Measurements from ENCODE around the gene FRAT2. TPM values are rescaled to one million over a fixed set of nuclear protein-coding genes. Genes with fewer than 3 reads are reported as not detected.

The FRAT2 gene
- polyA plus RNA-seq, 3 donors = 29.4 to 62.4 (median 37.9) TPM

- Histone ChIP-seq H4K20me1 (ENCODE audit: insufficient read depth, low read length) (no peaks in the 10 kb centered on the region), H3K4me1 (ENCODE audit: control insufficient read depth in 1 of 2, insufficient read depth in 2 of 2, low read length in 2 of 2) (peaks cover 17 to 18% of the 10 kb centered on the region in 2 donors), H3K9ac (ENCODE audit: insufficient read depth, low read length, poor library complexity, severe bottlenecking) (no peak overlapping the region), H2AFZ (ENCODE audit: insufficient read depth, low read depth, low read length, poor library complexity, severe bottlenecking) (no peak overlapping the region), H3K27ac (ENCODE audit: low read depth in 1 of 2, low read length in 2 of 2) (peak overlapping the region in 1 of 2 donors; percentile 6), H3K36me3 (replicated peaks in 1 of 2; ENCODE audit: control insufficient read depth in 1 of 2, insufficient read depth in 2 of 2, low read length in 2 of 2) (no peaks in the 10 kb centered on the region), H3K27me3 (ENCODE audit: control insufficient read depth in 2 of 2, insufficient read depth in 2 of 2, low read length in 2 of 2) (no peaks in the 10 kb centered on the region), H3K4me3 (replicated peaks in 1 of 3; ENCODE audit: low read depth in 2 of 3, low read length in 3 of 3) (no peak overlapping the region), H3K4me2 (replicated peaks; ENCODE audit: extremely low read depth, low read length, poor library complexity, severe bottlenecking) (no peak overlapping the region), H3K79me2 (ENCODE audit: insufficient read depth, low read length) (no peaks in the 10 kb centered on the region), H3K9me3 (replicated peaks in 1 of 2; ENCODE audit: control insufficient read depth in 1 of 2, insufficient read depth in 1 of 2, low read length in 2 of 2) (no peaks in the 10 kb centered on the region)
- WGBS (ENCODE audit: insufficient coverage) = no CpG with 5 or more reads among the region's 1 CpG
- DNase-seq = peak in 1 of 3 donors; percentile 9
- Mint-ChIP-seq H3K27ac (peak overlapping the region; percentile 1 to 84 (median 65)), H3K4me3 (no peak overlapping the region), H3K9me3 (peaks cover 0 to 4% (median 0%) of the 10 kb centered on the region in 7 donors), H3K4me1 (peaks cover 22% of the 10 kb centered on the region), H3K36me3 (peaks cover 0 to 3% of the 10 kb centered on the region in 2 donors), H3K27me3 (ENCODE audit: low read depth in 3 of 3) (no peaks in the 10 kb centered on the region)
- intact Hi-C loops (cut with micrococcal nuclease) = no loop called here
- no peak for TF ChIP-seq CTCF (IDR thresholded peaks at IDR 0.05)
These were observed 27.1 kb downstream of the FRAT2 start for GRCh38 chr10:97307441-97307840.

DNA sequence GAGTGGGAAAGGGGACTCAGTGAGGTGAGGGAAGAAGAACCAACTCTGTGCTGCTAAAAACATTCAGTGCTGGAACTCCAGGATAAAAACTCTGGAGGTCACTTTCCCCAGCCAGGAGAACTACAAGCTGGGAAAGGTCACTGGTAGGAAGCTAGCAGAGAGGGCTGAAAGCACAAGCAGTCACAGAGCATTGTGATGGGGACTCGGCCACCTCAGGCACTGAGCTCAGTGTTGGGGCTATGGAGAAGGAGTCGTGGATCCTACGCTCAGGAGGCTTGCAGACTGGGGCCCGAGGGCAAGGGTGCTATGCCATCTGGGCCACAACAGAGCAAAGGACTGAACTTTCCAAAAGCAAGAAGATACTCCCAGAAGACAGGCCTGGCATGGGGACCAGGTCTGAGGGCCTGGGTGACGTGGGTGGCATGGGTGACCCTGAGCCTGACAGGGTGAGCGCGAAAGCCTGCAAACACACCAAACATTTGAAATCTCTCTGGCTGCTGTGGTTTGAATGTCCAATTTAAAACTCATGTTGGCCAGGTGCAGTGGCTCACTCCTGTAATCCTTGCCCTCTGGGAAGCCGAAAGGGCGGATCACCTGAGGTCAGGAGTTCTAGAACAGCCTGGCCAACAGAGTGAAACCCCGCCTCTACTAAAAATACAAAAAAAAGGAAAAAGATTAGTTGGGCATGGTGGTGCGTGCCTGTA lies 32.3 kb downstream of the FRAT2 start:
- Histone ChIP-seq H3K27ac (ENCODE audit: low read depth in 1 of 2, low read length in 2 of 2) (no peak overlapping the region), H3K9ac (ENCODE audit: insufficient read depth, low read length, poor library complexity, severe bottlenecking) (no peak overlapping the region), H3K27me3 (ENCODE audit: control insufficient read depth in 2 of 2, insufficient read depth in 2 of 2, low read length in 2 of 2) (no peaks in the 10 kb centered on the region), H3K9me3 (replicated peaks in 1 of 2; ENCODE audit: control insufficient read depth in 1 of 2, insufficient read depth in 1 of 2, low read length in 2 of 2) (no peaks in the 10 kb centered on the region), H3K4me2 (replicated peaks; ENCODE audit: extremely low read depth, low read length, poor library complexity, severe bottlenecking) (no peak overlapping the region), H4K20me1 (ENCODE audit: insufficient read depth, low read length) (no peaks in the 10 kb centered on the region), H3K36me3 (replicated peaks in 1 of 2; ENCODE audit: control insufficient read depth in 1 of 2, insufficient read depth in 2 of 2, low read length in 2 of 2) (no peaks in the 10 kb centered on the region), H3K4me1 (ENCODE audit: control insufficient read depth in 1 of 2, insufficient read depth in 2 of 2, low read length in 2 of 2) (peaks cover under 1% of the 10 kb centered on the region in 2 donors), H2AFZ (ENCODE audit: insufficient read depth, low read depth, low read length, poor library complexity, severe bottlenecking) (no peak overlapping the region), H3K79me2 (ENCODE audit: insufficient read depth, low read length) (no peaks in the 10 kb centered on the region), H3K4me3 (replicated peaks in 1 of 3; ENCODE audit: low read depth in 2 of 3, low read length in 3 of 3) (no peak overlapping the region)
- peaks cover 5% of the 10 kb centered on the region for H3K4me1 Mint-ChIP-seq
- DNase-seq = no peak
- peaks cover 0 to 3% (median 2%) of the 10 kb centered on the region in 3 donors for H3K27me3 Mint-ChIP-seq (ENCODE audit: low read depth in 3 of 3)
- peaks cover 0 to 2% (median 0%) of the 10 kb centered on the region in 7 donors for H3K9me3 Mint-ChIP-seq
- 97% methylated on average over 4 of the region's 11 CpGs for WGBS (ENCODE audit: insufficient coverage)
- intact Hi-C loops (cut with micrococcal nuclease) = no loop called here
- peaks cover 0 to 2% of the 10 kb centered on the region in 2 donors for H3K36me3 Mint-ChIP-seq
- peak overlapping the region in 1 of 7 donors; percentile 23 for H3K27ac Mint-ChIP-seq
- TF ChIP-seq CTCF (IDR thresholded peaks at IDR 0.05) = no peak
- no peak overlapping the region for H3K4me3 Mint-ChIP-seq
